HG02759 (cell line): ENCODE results near the gene METRNL.
"Not testable (repeated sequence)": the region's sequence is repeated elsewhere in the genome, so short reads cannot be mapped to it uniquely, and the experiment has no call there.

ENCODE experiments used
- ATAC-seq: cut with Tn5 transposase; IDR thresholded peaks from one replicate; pipeline ENCODE4 v1.9.1; 2021; ENCODE audit warnings: mild to moderate bottlenecking, moderate library complexity; ENCODE audit not compliant: unreplicated experiment

The METRNL gene

GRCh38 chr17:83065660-83066542 is 13.5 kb upstream of the METRNL start:
- no peak for ATAC-seq

GRCh38 chr17:83066543-83066890 is 12.9 kb upstream of the METRNL start:
- not testable (repeated sequence) for ATAC-seq

DNA sequence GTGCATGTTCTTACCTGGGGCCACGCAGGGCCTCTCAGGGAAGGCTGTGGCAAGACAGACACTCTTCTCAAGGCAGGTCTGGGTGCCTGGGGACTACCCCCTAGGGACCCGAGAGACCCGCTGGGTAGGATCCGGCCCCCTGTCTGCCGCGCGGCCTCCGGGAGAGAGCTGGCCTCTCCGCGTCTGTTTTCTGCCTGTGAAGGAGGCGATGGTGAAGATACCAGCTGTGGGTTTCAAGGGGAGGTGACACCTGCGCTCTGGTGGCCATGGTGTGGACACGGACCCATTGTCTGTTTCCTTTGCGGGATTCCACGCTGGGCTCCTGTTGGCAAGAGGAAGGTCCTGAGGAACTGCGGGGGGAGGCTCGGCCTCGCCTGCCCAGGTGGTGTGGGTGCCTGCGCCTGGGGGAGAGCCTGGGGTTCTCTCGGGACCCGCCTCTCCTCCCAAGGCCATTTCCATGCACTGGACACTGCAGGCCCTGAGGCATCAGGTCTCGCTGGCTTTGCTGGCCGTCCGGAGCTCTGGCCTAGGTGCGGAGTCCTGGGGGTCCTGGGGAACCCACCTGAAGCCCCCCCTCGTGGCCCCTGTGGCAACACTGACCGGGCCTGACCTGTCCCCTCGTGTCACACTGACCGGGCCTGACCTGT is 12.2 kb upstream of the METRNL start:
- no peak for ATAC-seq

GRCh38 chr17:83067718-83068261 is 11.6 kb upstream of the METRNL start:
- no peak for ATAC-seq

DNA sequence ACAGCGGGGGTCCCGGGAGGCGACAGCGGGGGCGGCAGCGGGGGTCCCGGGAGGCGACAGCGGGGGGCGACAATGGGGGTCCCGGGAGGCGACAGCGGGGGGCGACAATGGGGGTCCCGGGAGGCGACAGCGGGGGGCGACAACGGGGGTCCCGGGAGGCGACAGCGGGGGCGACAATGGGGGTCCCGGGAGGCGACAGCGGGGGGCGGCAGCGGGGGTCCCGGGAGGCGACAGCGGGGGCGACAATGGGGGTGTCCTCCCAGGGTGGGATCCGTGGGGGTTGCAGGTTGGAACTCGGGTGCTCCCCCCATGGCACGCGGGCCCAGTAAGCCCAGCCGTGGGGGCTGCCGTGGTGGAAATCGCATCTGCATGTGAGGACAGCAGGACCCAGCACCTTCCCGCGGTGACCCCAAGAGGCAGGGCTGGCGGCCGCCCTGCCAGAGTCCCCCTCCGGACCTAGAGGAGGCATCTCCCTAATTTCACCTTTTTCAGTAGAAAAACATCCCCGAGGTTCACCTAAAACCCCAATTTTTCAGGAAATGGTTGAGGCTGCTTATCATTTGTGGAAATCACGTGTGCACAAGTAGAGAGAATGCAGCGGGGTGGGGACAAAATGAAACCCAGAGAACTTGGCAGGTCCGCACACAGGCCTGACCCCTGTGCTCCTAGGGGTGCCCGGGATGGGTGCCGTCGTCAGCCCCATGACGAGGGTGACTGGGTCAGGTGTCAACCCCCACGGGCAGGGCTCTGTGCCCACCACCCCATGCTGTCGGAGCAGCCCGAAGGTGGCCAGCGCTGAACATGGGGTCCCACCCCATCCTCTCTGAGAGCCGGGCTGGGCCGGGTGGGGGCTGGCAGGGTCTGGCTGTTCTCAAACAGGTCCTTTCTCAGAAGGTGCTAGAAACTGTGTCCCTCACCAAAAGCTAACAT is 10.5 kb upstream of the METRNL start:
- no peak for ATAC-seq

GRCh38 chr17:83069571-83069906 is 9.9 kb upstream of the METRNL start:
- ATAC-seq: no peak

- ATAC-seq: no peak
Observed at GRCh38 chr17:83069931-83070742, 9.3 kb upstream of the METRNL start.

DNA sequence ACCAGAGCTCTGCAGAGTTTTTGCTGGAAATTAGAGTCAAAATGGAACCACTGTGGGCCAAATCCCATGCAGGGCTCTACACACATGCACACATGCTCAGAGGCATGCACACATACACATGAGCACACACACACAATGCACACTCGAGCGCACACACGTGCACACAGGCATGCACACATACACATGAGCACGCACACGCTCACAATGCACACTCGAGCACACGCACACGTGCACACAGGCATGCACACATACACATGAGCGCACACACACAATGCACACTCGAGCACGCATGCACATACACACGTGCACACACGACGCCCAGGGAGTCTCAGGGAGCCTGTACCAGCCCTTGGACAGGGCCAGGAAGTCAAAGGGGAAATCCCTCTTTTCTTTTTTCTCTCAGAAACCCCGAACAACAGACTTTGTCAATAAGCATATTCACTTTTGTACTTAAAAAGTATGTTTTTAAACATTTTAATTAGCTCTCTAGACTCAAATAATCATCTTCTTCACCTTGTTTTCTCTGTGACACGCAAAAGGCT is 8.5 kb upstream of the METRNL start:
- no peak for ATAC-seq

DNA sequence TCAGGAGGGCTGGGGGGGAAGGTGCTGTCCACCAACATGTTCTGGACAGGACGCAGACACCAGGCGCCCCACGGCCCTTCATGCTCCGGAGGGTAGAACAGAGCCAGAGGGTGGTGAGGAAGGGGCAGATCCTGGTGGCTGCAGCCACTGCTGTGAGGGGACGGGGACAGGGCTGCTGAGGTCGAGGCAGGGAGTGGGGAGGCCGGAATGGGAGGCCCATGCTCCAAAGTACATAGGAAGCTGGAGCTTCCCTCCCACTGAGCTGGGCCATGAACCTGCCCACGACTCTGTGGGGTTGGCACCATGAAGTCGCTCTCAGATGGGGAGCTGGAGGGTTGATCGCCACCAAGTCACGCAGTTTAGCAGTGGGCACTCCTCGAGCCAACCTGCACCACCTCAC is 8.0 kb upstream of the METRNL start:
- ATAC-seq: no peak

- ATAC-seq: no peak
Observed at GRCh38 chr17:83071966-83072562, 7.3 kb upstream of the METRNL start.

DNA sequence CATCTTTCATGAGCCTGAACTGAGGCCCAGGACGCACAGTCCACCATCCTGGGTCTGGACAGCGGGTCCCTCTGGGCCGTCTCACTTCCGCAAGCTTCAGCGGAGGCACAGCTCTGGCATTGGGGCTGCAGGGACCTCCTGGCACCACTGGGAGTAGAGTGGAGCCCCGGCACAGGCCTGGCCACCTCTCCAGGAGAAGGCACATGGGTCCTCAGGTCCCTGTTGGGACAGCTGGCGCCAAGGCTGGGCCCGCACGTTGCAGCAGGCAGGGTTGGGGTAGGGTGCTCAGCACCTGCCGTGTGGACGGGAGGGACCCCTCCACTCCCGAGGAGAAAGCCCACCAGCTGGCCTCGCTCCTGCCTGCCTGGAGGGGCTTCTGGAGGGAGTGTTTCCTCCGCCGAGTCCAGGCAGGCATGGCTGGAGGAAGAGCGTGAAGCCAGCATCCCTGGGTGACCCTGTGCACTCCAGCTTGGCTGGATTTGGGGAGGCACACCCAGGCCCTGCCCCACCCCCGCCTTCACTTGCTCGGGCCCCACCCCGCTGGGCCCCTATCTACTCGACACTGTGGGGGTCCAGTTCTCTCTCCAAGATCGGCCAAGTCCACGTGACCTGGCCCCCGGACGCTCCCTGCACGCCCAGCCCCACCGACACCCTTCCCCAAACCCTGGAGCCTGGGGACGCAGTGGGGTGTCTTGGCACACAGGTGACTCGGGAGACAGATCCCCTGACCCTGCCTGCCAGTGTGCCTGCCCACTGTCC is 6.6 kb upstream of the METRNL start:
- ATAC-seq: no peak

GRCh38 chr17:83073389-83074063 is 5.9 kb upstream of the METRNL start:
- no peak for ATAC-seq

DNA sequence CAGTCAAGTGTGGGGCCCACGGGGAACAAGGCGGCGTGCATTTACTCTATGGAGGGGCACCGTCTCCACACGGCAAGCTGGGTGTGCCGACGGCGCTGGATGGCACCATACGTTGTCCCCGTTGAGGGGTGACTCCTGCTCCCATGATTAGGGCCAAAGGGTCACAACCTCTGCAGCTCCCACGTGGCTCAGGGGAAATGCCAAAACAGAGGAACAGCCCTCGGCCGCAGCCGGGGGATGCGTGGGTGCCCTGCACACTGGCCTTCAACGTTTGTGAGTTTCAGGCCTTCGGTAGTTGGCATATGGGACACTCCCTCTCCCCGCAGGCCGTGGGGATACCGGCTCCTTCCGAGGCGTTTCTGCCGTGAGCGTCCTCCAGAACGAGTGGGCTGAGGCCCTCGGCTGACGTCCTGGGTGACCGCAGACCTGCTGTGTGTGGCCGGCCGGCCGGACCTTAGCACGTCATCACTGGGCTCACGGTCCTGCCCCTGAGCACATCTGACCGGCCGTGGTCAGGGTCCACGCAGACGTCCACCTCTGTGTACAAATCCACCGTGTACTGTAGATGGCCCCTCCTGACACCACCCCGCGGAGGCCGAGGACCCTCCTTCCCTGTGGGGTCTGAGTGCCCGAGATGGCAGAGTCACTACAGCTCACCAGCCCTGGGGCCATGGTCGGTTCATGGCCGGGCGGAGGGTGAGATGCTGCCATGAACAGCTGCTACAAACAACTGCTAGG is 4.8 kb upstream of the METRNL start:
- no peak for ATAC-seq

GRCh38 chr17:83075270-83075880 is 4.0 kb upstream of the METRNL start:
- no peak for ATAC-seq

DNA sequence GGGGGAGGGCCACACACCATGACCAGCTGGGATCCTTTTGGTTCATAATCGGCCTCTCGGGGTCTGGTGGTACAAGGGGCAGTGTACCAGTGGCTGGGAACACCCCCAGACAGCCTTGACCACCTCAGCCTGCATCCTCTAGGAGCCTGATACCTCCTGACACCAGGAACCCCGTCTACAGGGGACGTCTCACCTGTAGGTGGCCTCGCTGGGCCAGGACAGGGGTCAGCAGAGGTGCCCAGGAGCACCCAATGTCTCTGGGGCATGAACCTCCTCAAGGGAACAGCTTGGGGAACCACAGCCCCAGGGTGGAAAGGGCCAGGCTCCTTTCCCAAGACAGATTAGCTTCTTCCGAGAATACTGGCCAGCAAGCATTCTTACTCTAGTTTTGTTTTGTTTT is 2.5 kb upstream of the METRNL start:
- ATAC-seq: no peak

GRCh38 chr17:83077411-83077810 is 2.0 kb upstream of the METRNL start:
- no peak for ATAC-seq

DNA sequence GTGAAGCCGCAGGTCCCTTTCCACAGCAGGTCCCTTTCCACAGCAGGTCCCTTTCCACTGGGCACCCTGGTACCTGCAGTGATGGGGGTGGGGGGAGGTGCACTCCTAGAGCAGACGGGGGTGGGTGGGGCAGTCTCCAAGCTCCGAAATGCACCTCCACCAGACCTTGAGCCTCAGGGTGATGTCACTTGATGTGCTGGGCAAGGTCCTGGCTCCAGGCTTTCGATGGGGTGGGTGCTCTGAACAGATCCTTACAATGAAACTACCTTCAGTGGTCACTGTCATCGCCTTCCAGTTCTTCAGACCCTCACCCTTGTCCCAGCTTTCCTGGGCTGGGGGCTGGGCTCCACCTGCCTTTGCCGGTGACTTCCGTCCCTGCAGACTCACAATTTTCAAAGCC is 1.5 kb upstream of the METRNL start:
- no peak for ATAC-seq
